Activated B cell treated with CpG ODN at 0.5 μM for 24 hours (primary cell): Measurements from ENCODE around the gene ZNF136. TPM values are rescaled to one million over a fixed set of nuclear protein-coding genes. Genes with fewer than 3 reads are reported as not detected.

Experiments used
- ATAC-seq: fragments of 200-7000 bp; cut with Tn5 transposase; one replicate; pipeline ENCODE4 v1.10.0; 2021; ENCODE audit warnings: low read depth, mild to moderate bottlenecking, moderate library complexity
- CTCF ChIA-PET: fragments of 350-600 bp; sonication (Branson Sonifier 250); formaldehyde crosslinking; loops from one replicate; lab custom pipeline; 2021; ENCODE audit warnings: antibody characterized with exemption; lab: Charles Lee
- POLR2A ChIA-PET: fragments of 350-600 bp; sonication (Branson Sonifier 250); formaldehyde crosslinking; loops from one replicate; lab custom pipeline; 2021; ENCODE audit warnings: antibody characterized with exemption; lab: Charles Lee
- DNase-seq: peaks from one replicate; pipeline ENCODE4 v3.0.0; 2022
- H3K27ac Mint-ChIP-seq: one replicate; pipeline ENCODE4 v1.8.0; 2020; ENCODE audit warnings: mixed read lengths
- H3K27me3 Mint-ChIP-seq: one replicate; pipeline ENCODE4 v1.8.0; 2021; ENCODE audit warnings: mixed read lengths
- H3K36me3 Mint-ChIP-seq: one replicate; pipeline ENCODE4 v1.8.0; 2021; ENCODE audit warnings: low read depth, mixed read lengths
- H3K4me1 Mint-ChIP-seq: one replicate; pipeline ENCODE4 v1.8.0; 2021; ENCODE audit warnings: mixed read lengths
- H3K4me3 Mint-ChIP-seq: one replicate; pipeline ENCODE4 v1.8.0; 2020; ENCODE audit warnings: mild to moderate bottlenecking, mixed read lengths
- H3K9me3 Mint-ChIP-seq: one replicate; pipeline ENCODE4 v1.8.0; 2020; ENCODE audit warnings: mixed read lengths
- intact Hi-C: fragments of 100-400 bp; cut with micrococcal nuclease; formaldehyde crosslinking; loops from one replicate; pipeline ENCODE4 v1.15.1; 2024
- total RNA-seq: library from RNA; stranded (reverse); gene quantifications from 2 replicates; pipeline ENCODE4 v1.2.3, GENCODE V29; 2022
- TF ChIP-seq, protein P1 (sequence below): fragments of 200-600 bp; IDR thresholded peaks from one replicate; pipeline ENCODE4 v1.8.0; 2022; ENCODE audit warnings: antibody characterized with exemption, mild to moderate bottlenecking

ZNF136 gene
- total RNA-seq, 1 donor from 2014 or later: 24.6 TPM

DNA sequence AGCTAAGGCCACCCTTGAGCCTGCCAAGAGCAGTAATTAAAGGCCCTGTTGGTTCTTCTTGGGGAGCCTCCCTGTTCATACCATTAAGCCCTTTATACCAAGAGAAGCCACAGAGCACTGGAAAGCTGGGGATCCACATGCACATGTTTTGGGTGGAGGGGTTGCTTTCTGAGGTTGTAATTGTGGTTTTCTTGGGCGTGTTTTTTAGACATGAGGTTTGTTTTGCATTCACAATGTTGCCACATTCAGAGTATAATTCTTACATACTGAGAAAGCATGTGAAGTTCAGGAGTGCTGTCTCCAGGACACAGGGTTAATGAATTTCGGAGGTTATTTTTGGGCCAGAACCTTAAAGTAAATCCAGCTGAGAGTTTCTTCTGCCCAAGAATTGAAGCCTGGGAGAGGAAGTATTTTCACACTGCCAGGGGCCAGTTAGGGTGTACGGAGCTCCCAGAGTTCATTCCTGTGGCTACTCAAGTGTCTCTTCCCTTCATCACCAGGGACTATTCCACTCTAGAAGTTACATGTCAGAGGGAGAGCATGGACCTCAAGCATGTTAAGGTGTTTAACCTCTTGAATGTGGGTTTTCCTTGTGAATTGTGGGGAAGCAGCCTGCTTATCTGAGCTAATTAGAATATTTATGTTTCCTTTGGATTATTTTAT is 37.0 kb downstream of the ZNF136 start:
- TF ChIP-seq, protein P1, sequence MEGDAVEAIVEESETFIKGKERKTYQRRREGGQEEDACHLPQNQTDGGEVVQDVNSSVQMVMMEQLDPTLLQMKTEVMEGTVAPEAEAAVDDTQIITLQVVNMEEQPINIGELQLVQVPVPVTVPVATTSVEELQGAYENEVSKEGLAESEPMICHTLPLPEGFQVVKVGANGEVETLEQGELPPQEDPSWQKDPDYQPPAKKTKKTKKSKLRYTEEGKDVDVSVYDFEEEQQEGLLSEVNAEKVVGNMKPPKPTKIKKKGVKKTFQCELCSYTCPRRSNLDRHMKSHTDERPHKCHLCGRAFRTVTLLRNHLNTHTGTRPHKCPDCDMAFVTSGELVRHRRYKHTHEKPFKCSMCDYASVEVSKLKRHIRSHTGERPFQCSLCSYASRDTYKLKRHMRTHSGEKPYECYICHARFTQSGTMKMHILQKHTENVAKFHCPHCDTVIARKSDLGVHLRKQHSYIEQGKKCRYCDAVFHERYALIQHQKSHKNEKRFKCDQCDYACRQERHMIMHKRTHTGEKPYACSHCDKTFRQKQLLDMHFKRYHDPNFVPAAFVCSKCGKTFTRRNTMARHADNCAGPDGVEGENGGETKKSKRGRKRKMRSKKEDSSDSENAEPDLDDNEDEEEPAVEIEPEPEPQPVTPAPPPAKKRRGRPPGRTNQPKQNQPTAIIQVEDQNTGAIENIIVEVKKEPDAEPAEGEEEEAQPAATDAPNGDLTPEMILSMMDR: no peak
- H3K36me3 Mint-ChIP-seq: peaks cover 11% of the 10 kb centered on the region
- H3K27me3 Mint-ChIP-seq: no peaks in the 10 kb centered on the region
- no peak overlapping the region for H3K27ac Mint-ChIP-seq
- ATAC-seq: no peak
- POLR2A ChIA-PET: no interaction called here
- no peak overlapping the region for H3K4me3 Mint-ChIP-seq
- intact Hi-C loops: loop anchor here (5.0 kb wide), 2 partner anchors 132 to 477 kb away; partner anchors contain the start of gene ZNF563
- CTCF ChIA-PET: interaction anchor here (1.3 kb wide), 1 partner anchor 147 kb away, joined by 4 read pairs; no protein-coding TSS in a partner anchor
- DNase-seq: no peak
- peaks cover 22% of the 10 kb centered on the region for H3K9me3 Mint-ChIP-seq
- peaks cover 12% of the 10 kb centered on the region for H3K4me1 Mint-ChIP-seq

DNA sequence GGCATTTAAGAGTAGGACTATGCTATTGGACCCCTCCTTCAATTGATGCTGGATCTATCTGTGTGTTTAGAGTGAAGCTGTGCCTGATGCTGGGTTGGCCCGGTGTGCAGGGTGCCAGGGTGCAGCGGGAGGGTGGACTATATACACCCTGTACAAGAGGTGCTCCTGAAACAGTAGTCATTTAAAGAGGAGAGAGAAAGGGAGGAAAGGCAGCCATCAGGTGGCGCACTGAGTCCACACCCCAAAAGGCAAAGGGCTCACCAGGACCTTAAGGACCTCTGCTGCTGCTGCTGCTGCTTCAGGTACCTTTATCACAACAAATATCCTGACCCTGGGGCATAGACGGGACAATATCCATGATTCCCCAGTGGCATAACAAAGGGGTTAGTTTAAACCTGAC is 39.4 kb downstream of the ZNF136 start:
- peaks cover 21% of the 10 kb centered on the region for H3K36me3 Mint-ChIP-seq
- intact Hi-C loops: loop anchor here (1.0 to 5.0 kb wide), 4 partner anchors 130 to 475 kb away; partner anchors contain the start of gene ZNF563
- no peak overlapping the region for H3K4me3 Mint-ChIP-seq
- peak; percentile 71 for ATAC-seq
- peaks cover 6% of the 10 kb centered on the region for H3K4me1 Mint-ChIP-seq
- peaks cover 20% of the 10 kb centered on the region for H3K9me3 Mint-ChIP-seq
- H3K27ac Mint-ChIP-seq: no peak overlapping the region
- POLR2A ChIA-PET: no interaction called here
- H3K27me3 Mint-ChIP-seq: no peaks in the 10 kb centered on the region
- CTCF ChIA-PET: interaction anchor here (1.1 to 1.8 kb wide), 2 partner anchors 143 to 163 kb away, joined by 3 read pairs; partner anchors contain the start of gene ZNF442
- TF ChIP-seq, protein P1: no peak
- peak; percentile 33 for DNase-seq

DNA sequence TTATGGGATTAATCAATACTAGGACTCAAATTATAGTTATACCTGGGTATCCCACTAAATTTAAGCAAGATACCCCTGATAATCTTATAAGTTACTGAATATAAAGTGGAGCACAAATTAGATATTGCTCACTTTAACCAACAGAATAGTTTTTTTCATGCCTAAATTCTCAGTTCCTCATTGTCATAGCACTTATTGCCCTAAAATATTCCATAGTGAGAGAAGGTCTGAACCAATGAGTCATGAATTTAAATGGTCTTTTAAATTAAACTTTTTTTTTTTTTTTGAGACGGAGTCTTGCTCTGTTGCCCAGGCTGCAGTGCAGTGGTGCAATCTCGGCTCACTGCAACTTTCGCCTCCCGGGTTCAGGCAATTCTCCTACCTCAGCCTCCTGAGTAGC is 42.4 kb downstream of the ZNF136 start:
- Mint-ChIP-seq H3K27ac (no peak overlapping the region), H3K27me3 (no peaks in the 10 kb centered on the region), H3K9me3 (peaks cover 25% of the 10 kb centered on the region), H3K36me3 (peaks cover 35% of the 10 kb centered on the region), H3K4me1 (peaks cover 6% of the 10 kb centered on the region), H3K4me3 (no peak overlapping the region)
- TF ChIP-seq, protein P1: no peak
- ATAC-seq (peak; percentile 75), DNase-seq (no peak)
- intact Hi-C loops: no loop called here
- POLR2A ChIA-PET: no interaction called here
- CTCF ChIA-PET: no interaction called here

DNA sequence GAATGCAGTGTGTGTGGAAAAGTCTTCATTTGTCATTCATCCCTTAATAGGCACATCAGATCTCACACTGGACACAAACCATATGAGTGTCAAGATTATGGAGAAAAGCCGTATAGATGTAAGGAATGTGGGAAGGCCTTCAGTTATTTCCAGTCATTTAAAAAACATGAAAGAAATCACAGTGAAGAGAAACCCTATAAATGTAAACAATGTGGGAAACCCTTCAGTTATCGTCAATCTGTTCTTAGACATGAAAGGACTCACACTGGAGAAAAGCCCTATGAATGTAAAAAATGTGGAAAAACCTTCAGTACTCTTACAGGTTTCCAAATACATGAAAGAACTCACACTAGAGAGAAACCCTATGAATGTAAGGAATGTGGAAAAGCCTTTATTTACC is 45.3 kb downstream of the ZNF136 start:
- CTCF ChIA-PET: no interaction called here
- H3K4me3 Mint-ChIP-seq: no peak overlapping the region
- H3K27me3 Mint-ChIP-seq: no peaks in the 10 kb centered on the region
- H3K4me1 Mint-ChIP-seq: peaks cover 6% of the 10 kb centered on the region
- intact Hi-C loops: no loop called here
- POLR2A ChIA-PET: no interaction called here
- peaks cover 41% of the 10 kb centered on the region for H3K36me3 Mint-ChIP-seq
- peaks cover 28% of the 10 kb centered on the region for H3K9me3 Mint-ChIP-seq
- TF ChIP-seq, protein P1: no peak
- H3K27ac Mint-ChIP-seq: no peak overlapping the region
- ATAC-seq (no peak), DNase-seq (no peak)

DNA sequence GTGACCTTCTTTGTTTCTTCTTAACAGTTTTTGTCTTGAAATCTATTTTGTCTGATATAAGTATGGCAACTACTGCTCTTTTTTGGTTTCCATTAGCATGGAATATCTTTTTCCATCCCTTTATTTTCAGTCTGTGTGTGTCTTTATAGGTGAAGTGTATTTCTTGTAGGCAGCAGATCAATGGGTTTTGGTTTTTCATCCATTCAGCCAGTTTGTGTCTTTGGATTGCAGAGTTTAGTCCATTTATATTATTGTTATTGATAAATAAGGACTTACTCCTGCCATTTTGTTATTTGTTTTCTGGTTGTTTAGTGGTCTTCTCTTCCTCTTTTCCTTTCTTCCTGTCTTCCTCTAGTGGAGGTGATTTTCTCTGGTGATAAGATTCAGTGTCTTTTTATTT is 54.4 kb downstream of the ZNF136 start:
- no peak for ATAC-seq
- TF ChIP-seq, protein P1: no peak
- Mint-ChIP-seq H3K4me3 (no peak overlapping the region), H3K4me1 (no peaks in the 10 kb centered on the region), H3K36me3 (peaks cover 34% of the 10 kb centered on the region), H3K27me3 (no peaks in the 10 kb centered on the region), H3K9me3 (peaks cover 37% of the 10 kb centered on the region), H3K27ac (no peak overlapping the region)
- ChIA-PET CTCF (no interaction called here), POLR2A (no interaction called here)
- intact Hi-C loops: no loop called here
- no peak for DNase-seq
